ENCODE data around the gene POLR3A.
"Not testable (repeated sequence)": the region's sequence is repeated elsewhere in the genome, so short reads cannot be mapped to it uniquely, and the experiment has no call there.

POLR3A gene

DNA sequence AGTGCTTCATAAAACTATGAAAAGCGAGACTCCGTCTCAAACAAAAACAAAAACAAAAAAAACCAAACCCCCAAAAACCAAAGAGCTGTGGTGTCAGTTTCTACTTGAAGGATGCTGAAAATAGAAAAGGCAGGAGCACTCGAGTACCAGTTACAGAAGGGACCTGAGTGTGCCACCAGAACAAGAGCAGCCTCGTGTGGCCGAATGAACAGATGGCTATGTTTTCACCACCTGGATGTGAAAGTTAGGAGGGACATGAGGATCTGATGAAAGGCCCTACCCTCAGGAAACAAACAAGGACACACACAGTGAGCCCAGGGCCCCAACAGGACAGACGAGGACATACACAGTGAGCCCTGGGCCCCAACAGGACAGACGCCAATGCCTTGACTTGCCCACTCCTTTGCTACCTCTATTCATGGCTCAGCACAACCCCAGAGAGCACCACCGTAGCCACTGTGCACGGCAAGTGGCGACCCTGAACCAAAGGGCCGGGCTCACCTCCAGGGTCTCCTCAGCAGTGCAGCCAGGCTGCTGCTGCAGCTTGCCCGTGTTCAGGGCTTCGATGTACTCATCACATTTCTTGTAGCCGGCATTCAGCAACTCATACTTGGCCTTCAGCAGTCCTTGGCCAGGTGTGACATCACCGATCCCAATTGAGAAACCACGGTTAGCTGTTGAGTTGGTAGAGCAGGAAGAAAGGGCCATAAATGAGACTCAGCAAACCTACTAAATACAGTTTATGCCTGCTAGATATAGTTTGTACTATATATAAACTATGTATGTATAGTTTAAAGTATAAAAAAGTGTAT, 24.9 kb downstream of the POLR3A start:
- Histone ChIP-seq H3K27ac (0 out of 2 replicates have a peak overlapping the region, but pooled peaks have one; percentile 3), H3K36me3 (peaks cover 87% of the 10 kb centered on the region), H3K4me3 (ENCODE audit: low read depth, low read length) (no peak overlapping the region), H3K27me3 (ENCODE audit: insufficient read depth, low read depth, severe bottlenecking) (no peaks in the 10 kb centered on the region), H3K9me3 (ENCODE audit: severe bottlenecking) (no peaks in the 10 kb centered on the region)
- TF ChIP-seq, protein P1, sequence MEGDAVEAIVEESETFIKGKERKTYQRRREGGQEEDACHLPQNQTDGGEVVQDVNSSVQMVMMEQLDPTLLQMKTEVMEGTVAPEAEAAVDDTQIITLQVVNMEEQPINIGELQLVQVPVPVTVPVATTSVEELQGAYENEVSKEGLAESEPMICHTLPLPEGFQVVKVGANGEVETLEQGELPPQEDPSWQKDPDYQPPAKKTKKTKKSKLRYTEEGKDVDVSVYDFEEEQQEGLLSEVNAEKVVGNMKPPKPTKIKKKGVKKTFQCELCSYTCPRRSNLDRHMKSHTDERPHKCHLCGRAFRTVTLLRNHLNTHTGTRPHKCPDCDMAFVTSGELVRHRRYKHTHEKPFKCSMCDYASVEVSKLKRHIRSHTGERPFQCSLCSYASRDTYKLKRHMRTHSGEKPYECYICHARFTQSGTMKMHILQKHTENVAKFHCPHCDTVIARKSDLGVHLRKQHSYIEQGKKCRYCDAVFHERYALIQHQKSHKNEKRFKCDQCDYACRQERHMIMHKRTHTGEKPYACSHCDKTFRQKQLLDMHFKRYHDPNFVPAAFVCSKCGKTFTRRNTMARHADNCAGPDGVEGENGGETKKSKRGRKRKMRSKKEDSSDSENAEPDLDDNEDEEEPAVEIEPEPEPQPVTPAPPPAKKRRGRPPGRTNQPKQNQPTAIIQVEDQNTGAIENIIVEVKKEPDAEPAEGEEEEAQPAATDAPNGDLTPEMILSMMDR (IDR thresholded peaks at IDR 0.05; ENCODE audit: low read depth, low read length) = peak; percentile 83
- DNase-seq = peak; percentile 54

DNA sequence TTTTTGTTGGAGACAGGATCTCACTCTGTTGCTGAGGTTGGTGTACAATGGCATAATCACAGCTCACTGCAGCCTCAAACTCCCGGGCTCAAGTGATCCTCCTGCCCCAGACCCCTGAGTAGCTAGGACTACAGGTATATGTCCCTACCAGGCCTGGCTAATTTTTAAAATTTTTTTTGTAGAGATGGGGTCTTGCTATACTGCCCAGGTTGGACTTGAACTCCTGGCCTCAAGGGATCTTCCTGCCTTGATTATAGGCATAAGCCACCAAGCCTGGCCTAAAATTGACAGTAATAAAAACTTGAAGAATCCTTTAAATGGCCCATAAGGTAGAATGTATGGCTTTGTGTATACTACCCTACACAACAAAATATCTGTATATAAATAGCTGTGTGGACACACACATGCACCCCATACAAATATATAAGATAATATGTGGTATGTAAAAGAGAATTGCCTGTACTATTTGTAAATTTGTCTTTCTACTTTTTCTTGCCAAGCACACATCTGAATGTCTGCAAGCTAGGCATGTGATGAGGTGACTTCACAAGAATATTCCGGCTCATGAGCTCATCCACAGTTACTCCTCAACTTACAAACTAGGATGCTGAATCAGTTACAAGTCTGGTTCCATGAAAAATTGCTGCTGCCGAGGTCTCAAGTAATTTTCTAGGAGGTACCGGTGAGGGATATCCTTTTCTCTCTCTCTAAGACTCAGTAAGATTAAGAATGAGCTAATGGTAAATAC, 26.6 kb downstream of the POLR3A start:
- peaks cover 91% of the 10 kb centered on the region for H3K36me3 ChIP-seq
- H3K27me3 ChIP-seq (ENCODE audit: insufficient read depth, low read depth, severe bottlenecking) = no peaks in the 10 kb centered on the region
- DNase-seq = no peak
- TF ChIP-seq, protein P1 (IDR thresholded peaks at IDR 0.05; ENCODE audit: low read depth, low read length) = no peak
- H3K27ac ChIP-seq = no peak overlapping the region
- H3K9me3 ChIP-seq (ENCODE audit: severe bottlenecking) = no peaks in the 10 kb centered on the region
- no peak overlapping the region for H3K4me3 ChIP-seq (ENCODE audit: low read depth, low read length)

DNA sequence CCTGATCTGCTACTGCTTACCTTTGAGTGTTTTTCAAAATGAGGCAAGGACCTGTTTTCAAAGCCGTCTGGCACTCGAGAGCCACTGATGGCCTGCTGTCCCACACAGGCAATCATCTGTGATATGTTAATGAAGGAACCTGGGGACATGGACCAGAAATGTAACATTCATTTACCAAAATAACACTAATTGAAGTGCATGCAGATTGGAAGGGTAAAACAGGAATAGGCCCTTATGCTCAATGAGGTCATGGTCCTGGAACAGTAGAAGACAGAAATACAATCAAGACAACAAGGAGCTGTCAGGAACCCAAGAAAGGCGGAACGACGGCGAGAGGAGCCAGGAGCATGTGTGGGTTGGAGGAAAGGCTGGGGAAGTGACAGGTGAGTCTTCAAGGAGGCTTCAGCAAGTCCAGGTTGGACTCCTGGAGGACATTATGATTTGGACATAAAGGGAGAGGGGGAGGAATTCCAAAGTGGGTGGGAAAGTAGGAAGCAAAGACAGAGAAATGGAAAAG, 28.3 kb downstream of the POLR3A start:
- H3K27me3 ChIP-seq (ENCODE audit: insufficient read depth, low read depth, severe bottlenecking) = no peaks in the 10 kb centered on the region
- DNase-seq = no peak
- H3K27ac ChIP-seq = no peak overlapping the region
- no peaks in the 10 kb centered on the region for H3K9me3 ChIP-seq (ENCODE audit: severe bottlenecking)
- H3K4me3 ChIP-seq (ENCODE audit: low read depth, low read length) = no peak overlapping the region
- H3K36me3 ChIP-seq = peaks cover 78% of the 10 kb centered on the region
- TF ChIP-seq, protein P1 (IDR thresholded peaks at IDR 0.05; ENCODE audit: low read depth, low read length) = no peak

DNA sequence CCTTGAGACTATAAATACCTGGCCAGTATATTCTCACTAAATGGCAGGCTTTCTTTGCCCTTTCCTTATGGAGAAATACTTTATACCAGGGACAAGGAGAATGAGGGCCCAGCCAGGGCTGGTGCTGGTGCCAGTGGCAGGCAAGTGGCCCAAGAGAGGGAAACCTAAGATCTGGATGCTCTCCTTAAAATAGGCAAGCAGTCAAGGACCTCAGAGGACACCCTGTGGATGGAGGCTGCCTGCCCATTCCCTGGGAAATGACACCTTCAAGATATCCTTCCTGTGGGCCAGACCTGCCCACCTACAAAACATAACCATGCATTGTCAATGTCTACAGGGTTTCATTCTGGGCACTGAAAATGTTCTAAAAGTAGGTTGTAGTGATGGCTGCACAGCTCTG, 29.1 kb downstream of the POLR3A start:
- Histone ChIP-seq H3K9me3 (ENCODE audit: severe bottlenecking) (no peaks in the 10 kb centered on the region), H3K4me3 (ENCODE audit: low read depth, low read length) (no peak overlapping the region), H3K36me3 (peaks cover 70% of the 10 kb centered on the region), H3K27me3 (ENCODE audit: insufficient read depth, low read depth, severe bottlenecking) (no peaks in the 10 kb centered on the region), H3K27ac (no peak overlapping the region)
- DNase-seq = no peak
- TF ChIP-seq, protein P1 (IDR thresholded peaks at IDR 0.05; ENCODE audit: low read depth, low read length) = no peak

DNA sequence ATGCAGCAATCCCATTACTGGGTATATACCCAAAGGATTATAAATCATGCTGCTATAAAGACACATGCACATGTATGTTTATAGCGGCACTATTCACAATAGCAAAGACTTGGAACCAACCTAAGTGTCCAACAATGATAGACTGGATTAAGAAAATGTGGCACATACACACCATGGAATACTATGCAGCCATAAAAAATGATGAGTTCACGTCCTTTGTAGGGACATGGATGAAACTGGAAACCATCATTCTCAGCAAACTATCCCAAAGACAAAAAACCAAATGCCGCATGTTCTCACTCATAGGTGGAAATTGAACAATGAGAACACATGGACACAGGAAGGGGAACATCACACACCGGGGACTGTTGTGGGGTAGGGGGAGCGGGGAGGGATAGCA, 30.5 kb downstream of the POLR3A start:
- H3K9me3 ChIP-seq (ENCODE audit: severe bottlenecking); H3K27me3 ChIP-seq (ENCODE audit: insufficient read depth, low read depth, severe bottlenecking); H3K4me3 ChIP-seq (ENCODE audit: low read depth, low read length); H3K27ac ChIP-seq; DNase-seq: not testable (repeated sequence)
- H3K36me3 ChIP-seq = peaks cover 62% of the 10 kb centered on the region

DNA sequence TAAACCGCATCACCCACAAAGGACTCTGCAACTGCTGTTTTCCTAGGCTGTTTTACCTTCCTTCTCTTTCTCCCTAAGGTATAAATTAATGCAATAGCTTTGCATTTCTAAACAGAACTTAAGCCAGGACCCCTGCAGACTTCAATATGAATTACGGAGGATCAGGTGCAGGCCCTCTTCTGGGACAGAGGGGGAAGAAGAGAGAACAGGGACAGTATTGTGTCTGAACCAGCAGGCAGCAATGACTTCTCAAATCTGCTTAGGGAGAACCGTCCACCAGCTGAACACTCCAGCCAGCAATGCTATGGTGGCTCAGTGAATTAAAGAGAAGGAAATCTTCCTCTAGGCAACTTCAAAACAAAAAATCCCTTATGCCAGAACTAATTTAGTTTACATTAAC, 35.7 kb downstream of the POLR3A start:
- Histone ChIP-seq H3K4me3 (ENCODE audit: low read depth, low read length) (no peak overlapping the region), H3K27me3 (ENCODE audit: insufficient read depth, low read depth, severe bottlenecking) (no peaks in the 10 kb centered on the region), H3K27ac (peak overlapping the region; percentile 62), H3K9me3 (ENCODE audit: severe bottlenecking) (no peaks in the 10 kb centered on the region), H3K36me3 (peaks cover 46% of the 10 kb centered on the region)
- TF ChIP-seq, protein P1 (IDR thresholded peaks at IDR 0.05; ENCODE audit: low read depth, low read length) = no peak
- peak; percentile 30 for DNase-seq

Data from WERI-Rb-1 (cell line).